ENCODE data around the gene MRPL2. TPM values are rescaled to one million over a fixed set of nuclear protein-coding genes. Genes with fewer than 3 reads are reported as not detected.
A peak's percentile ranks its signal among the peaks of the same experiment; 100 is the strongest.

The MRPL2 gene
- total and polyA plus RNA-seq, 8 donors = 35.2 to 48.0 (median 40.5) TPM

GRCh38 chr6:43074847-43075669, 15.8 kb upstream of the MRPL2 start:
- Histone ChIP-seq H3K27me3 (peaks cover 0 to 31% of the 10 kb centered on the region in 2 donors), H3K4me1 (peaks cover 4 to 19% of the 10 kb centered on the region in 2 donors), H3K27ac (peak overlapping the region in 1 of 2 donors; percentile 13), H3K4me3 (no peak overlapping the region), H3K36me3 (peaks cover 0 to 12% of the 10 kb centered on the region in 2 donors), H3K9me3 (no peaks in the 10 kb centered on the region)
- ATAC-seq (peak; percentile 37), DNase-seq (peak in 2 of 4 donors; percentile 94 to 96)
- intact Hi-C loops (cut with DNase I) = loop anchor here in 1 of 2 donors (10.0 kb wide), 1 partner anchor 50 kb away; no protein-coding TSS in a partner anchor
- TF ChIP-seq CTCF (IDR thresholded peaks at IDR 0.05) = no peak

- H3K4me3 ChIP-seq = no peak overlapping the region
- no peaks in the 10 kb centered on the region for H3K27me3 ChIP-seq
- H3K4me1 ChIP-seq = peaks cover 0 to 4% of the 10 kb centered on the region in 2 donors
- peak; percentile 76 for ATAC-seq
- peaks cover 0 to 29% of the 10 kb centered on the region in 2 donors for H3K36me3 ChIP-seq
- intact Hi-C loops (cut with DNase I) = loop anchor here in 1 of 2 donors (10.0 kb wide), 1 partner anchor 55 kb away; no protein-coding TSS in a partner anchor
- no peak overlapping the region for H3K27ac ChIP-seq
- DNase-seq = peak in 1 of 4 donors; percentile 79
- TF ChIP-seq CTCF (IDR thresholded peaks at IDR 0.05) = peak; percentile 17 to 36
- no peaks in the 10 kb centered on the region for H3K9me3 ChIP-seq
Observed at GRCh38 chr6:43070028-43070632, 10.9 kb upstream of the MRPL2 start.

- ATAC-seq (no peak), DNase-seq (no peak)
- H3K36me3 ChIP-seq = peaks cover 0 to 28% of the 10 kb centered on the region in 2 donors
- intact Hi-C loops (cut with DNase I) = no loop called here
- H3K9me3 ChIP-seq = no peaks in the 10 kb centered on the region
- H3K27me3 ChIP-seq = no peaks in the 10 kb centered on the region
- no peak overlapping the region for H3K4me3 ChIP-seq
- H3K4me1 ChIP-seq = peaks cover 15 to 26% of the 10 kb centered on the region in 2 donors
- no peak for TF ChIP-seq CTCF (IDR thresholded peaks at IDR 0.05)
- H3K27ac ChIP-seq = no peak overlapping the region
Observed at GRCh38 chr6:43062818-43063217, 3.6 kb upstream of the MRPL2 start.

- Histone ChIP-seq H3K27me3 (no peaks in the 10 kb centered on the region), H3K4me3 (no peak overlapping the region), H3K27ac (no peak overlapping the region), H3K4me1 (peaks cover 15 to 29% of the 10 kb centered on the region in 2 donors), H3K36me3 (peaks cover 0 to 38% of the 10 kb centered on the region in 2 donors), H3K9me3 (no peaks in the 10 kb centered on the region)
- intact Hi-C loops (cut with DNase I) = no loop called here
- no peak for DNase-seq
- TF ChIP-seq CTCF (IDR thresholded peaks at IDR 0.05) = no peak
- no peak for ATAC-seq
Observed at GRCh38 chr6:43061861-43062260, 2.6 kb upstream of the MRPL2 start.

All from left lung (tissue), 10 donors.